HG02678 (cell line): ENCODE data around the gene MUCL3.
"Not testable (repeated sequence)": the region's sequence is repeated elsewhere in the genome, so short reads cannot be mapped to it uniquely, and the experiment has no call there.

Experiments used
- ATAC-seq: cut with Tn5 transposase; IDR thresholded peaks from one replicate; pipeline ENCODE4 v1.9.1; 2021; ENCODE audit warnings: mild to moderate bottlenecking, moderate library complexity; ENCODE audit not compliant: unreplicated experiment

MUCL3 gene

GRCh38 chr6:30974490-30975252, 33.9 kb downstream of the MUCL3 start:
- ATAC-seq: no peak

GRCh38 chr6:30979141-30979540, 38.4 kb downstream of the MUCL3 start:
- no peak for ATAC-seq

GRCh38 chr6:30979690-30980089, 38.9 kb downstream of the MUCL3 start:
- ATAC-seq: no peak

DNA sequence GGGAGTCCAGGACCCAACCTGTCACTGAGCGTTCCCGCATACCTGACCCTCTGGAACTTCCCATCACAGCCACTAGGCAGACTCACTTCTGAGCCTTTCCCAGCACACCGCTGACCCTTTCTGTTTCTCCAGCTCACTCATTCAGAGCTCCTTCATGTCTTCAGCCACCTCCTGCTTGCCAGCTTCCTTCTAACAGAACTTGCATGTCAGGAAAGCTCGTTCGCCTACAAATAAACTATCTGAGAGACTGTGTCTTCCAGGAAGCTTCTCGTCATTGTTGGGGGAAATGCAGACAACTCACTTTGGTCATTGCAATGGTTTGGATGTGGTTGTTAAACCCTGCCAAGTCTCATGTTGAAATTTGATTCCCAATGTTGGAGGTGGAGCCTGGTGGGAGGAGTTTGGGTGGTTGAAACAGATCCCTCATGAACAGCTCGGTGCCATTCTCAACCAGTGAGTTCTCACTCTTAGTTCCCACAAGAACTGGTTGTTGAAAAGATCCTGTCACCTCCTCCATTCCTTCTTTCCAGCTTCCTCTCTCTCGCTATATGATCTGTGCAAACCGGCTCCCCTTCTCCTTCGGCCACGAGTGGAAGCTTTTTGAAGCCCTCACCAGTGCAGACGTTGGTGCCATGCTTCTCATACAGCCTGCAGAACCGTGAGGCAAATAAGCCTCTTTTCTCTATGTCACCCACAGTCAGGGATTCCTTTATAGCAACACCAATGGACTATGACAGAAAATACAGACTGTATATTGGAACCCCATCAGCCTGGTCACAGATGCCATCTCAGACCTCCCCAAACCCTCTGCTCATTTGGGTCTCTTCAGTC, 41.4 kb downstream of the MUCL3 start:
- ATAC-seq: no peak

DNA sequence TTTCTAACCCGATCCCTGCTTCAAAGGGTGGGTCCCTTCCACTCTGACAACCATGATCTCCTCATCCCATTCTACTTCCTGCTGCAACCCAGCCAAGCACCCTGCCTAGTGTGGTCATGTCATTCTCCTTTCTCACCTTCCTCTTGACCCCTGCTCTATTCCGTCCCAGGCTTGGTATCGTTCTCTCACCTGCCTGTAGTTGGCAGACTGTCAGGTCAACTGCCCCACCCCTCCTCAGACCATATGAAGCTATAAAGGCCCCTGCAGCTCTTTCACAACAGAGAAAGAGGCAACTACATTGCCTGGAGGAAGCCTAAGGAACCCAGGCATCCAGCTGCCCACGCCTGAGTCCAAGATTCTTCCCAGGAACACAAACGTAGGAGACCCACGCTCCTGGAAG, 42.7 kb downstream of the MUCL3 start, which contains the start of gene MUC21:
MUC21 (plus strand) TSS at position 280 of the 400 bp plus-strand sequence. CDS start 241 bp downstream, outside the sequence.
- no peak for ATAC-seq

DNA sequence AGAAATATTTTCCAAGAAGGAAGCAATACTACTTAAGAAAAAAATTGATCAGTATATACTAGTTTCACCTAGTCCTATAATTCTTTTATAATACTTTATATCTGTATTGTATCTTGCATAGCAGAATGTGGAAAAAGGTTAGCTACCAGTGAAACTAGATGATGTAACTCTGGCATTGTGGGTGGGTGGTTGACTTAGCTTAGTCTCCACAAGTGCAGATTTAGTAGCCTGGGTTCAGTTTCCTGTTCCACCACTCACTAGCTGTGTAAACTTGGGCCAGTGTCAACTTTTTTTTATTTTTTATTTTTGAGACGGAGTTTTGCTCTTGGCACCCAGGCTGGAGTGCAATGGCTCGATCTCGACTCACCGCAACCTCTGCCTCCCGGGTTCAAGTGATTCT, 44.7 kb downstream of the MUCL3 start:
- no peak for ATAC-seq

DNA sequence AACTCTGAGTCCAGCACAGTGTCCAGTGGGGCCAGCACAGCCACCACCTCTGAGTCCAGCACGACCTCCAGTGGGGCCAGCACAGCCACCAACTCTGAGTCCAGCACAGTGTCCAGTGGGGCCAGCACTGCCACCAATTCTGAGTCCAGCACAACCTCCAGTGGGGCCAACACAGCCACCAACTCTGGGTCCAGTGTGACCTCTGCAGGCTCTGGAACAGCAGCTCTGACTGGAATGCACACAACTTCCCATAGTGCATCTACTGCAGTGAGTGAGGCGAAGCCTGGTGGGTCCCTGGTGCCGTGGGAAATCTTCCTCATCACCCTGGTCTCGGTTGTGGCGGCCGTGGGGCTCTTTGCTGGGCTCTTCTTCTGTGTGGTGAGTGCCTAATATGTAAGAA, 46.5 kb downstream of the MUCL3 start:
- ATAC-seq: no peak

GRCh38 chr6:30988209-30988825, 47.5 kb downstream of the MUCL3 start:
- no peak for ATAC-seq

GRCh38 chr6:30990422-30991086, 49.8 kb downstream of the MUCL3 start:
- ATAC-seq: no peak

DNA sequence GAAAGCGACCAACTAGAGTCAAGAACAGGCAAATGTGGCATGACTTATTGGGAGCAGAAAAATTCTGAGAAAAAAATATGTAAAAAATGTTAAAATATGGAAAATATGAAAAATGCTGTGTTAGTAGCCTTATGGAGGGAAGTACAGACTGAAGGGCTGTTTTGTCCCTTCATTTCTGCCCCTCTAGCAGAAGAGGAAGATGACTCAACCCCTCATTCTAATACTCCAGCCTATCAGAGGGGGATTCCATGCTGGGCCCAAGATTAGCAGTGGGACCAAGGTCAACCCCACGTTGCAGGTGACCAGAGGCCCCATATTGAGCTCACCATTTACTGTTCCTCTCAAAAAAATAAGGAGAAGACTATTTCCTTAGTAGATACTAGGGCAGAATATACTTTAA, 51.1 kb downstream of the MUCL3 start:
- no peak for ATAC-seq

DNA sequence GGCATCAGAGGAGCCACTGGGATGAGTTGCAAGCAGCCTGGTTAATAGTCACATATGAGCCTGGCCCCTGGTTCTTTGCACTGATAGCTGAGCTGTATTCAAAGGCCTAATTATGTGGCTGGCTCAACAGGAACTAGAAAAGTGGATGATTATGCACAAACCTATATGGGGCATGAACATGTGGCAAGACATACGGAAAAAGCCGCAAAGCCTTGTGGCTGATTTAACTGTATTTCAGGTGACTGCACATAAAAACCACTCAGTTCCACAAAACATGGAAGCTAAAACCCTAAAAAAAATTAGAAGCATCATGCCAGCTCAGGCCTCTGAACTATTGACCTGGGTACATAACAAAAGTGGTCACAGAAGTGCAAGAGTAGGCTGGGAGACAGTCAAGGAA, 56.5 kb downstream of the MUCL3 start:
- ATAC-seq: no peak

DNA sequence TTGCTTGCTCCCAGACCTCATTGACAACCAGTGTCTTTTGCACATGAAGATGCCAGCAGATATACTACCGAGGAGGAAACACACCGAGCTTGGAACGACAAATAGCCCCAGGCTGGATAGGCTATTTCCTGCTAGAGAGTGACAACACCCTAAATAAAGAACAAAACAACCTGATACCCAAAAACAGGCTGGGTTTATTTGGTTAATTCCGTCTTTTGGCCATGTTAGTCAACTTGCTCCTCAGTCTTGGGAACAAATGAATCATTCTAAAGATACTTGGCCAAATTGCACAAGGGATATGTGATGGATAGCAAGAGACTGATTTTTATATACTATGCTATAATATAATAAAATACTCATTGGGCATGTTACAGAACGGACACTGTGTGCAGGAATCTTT, 58.0 kb downstream of the MUCL3 start:
- no peak for ATAC-seq

- not testable (repeated sequence) for ATAC-seq
Observed at GRCh38 chr6:31000067-31000860, 59.5 kb downstream of the MUCL3 start.

GRCh38 chr6:31001281-31001888, 60.6 kb downstream of the MUCL3 start:
- no peak for ATAC-seq

- ATAC-seq: no peak
Observed at GRCh38 chr6:31002471-31002870, 61.7 kb downstream of the MUCL3 start.
